PFSK-1 (cell line): Measurements from ENCODE around the gene CEP128.

ENCODE experiments used
- POLR2AphosphoS5 ChIP-seq: IDR thresholded peaks from 2 replicates; pipeline ENCODE4 v1.6.1; 2012; ENCODE audit warnings: low read depth, mild to moderate bottlenecking, control low read depth, low read length, moderate library complexity
- SIN3A ChIP-seq: IDR thresholded peaks from 2 replicates; pipeline ENCODE4 v1.6.1; 2012; ENCODE audit warnings: mild to moderate bottlenecking, low read length, moderate library complexity, borderline replicate concordance; ENCODE audit not compliant: insufficient read depth

GRCh38 chr14:80577599-80577998, 363.9 kb downstream of the CEP128 start:
- TF ChIP-seq POLR2AphosphoS5: no peak
- no peak for TF ChIP-seq SIN3A
